HEK293 (cell line): ENCODE measurements around the gene MYBPC3.

Source experiments
- CTCF ChIA-PET: fragments of 350-600 bp; formaldehyde crosslinking; extraction: SDS; loops from one replicate; lab custom pipeline; 2021; ENCODE audit warnings: antibody characterized with exemption; lab: Yijun Ruan, JAX
- POLR2A ChIA-PET: fragments of 300-600 bp; formaldehyde crosslinking; extraction: SDS; loops from one replicate; lab custom pipeline; 2020; ENCODE audit warnings: antibody characterized with exemption, inconsistent platforms; lab: Yijun Ruan, JAX
- H3K27ac ChIP-seq: fragments of 200-500 bp; sonication (Bioruptor generic); 2 replicates; pipeline ENCODE4 v1.5.1; 2014; ENCODE audit warnings: low read depth, low read length, control low read depth, inconsistent platforms; ENCODE audit errors: extremely low read depth
- H3K36me3 ChIP-seq, 2 experiments: fragments of 200-500 bp in 1 of 2; sonication (Bioruptor generic) in 1 of 2; 1 replicate in 1 of 2; 2 replicates in 1 of 2; pipeline ENCODE4 v1.5.1; 2014 to 2017; ENCODE audit warnings: inconsistent platforms in 2 of 2, low read length in 2 of 2; ENCODE audit not compliant: control insufficient read depth in 2 of 2, insufficient read depth in 1 of 2
- H3K4me1 ChIP-seq: fragments of 200-500 bp; sonication (Bioruptor generic); 2 replicates; pipeline ENCODE4 v1.5.1; 2014; ENCODE audit warnings: mild to moderate bottlenecking, low read length, inconsistent platforms; ENCODE audit not compliant: control insufficient read depth, insufficient read depth
- H3K4me3 ChIP-seq: 2 replicates; pipeline ENCODE4 v1.5.1; 2011; ENCODE audit warnings: low read depth, mild to moderate bottlenecking, control low read depth, low read length, moderate library complexity
- H3K9me3 ChIP-seq: fragments of 200-500 bp; sonication (Bioruptor generic); 2 replicates; pipeline ENCODE4 v1.5.1; 2014; ENCODE audit warnings: low read depth, low read length, inconsistent platforms; ENCODE audit not compliant: control insufficient read depth, insufficient read depth
- BCL11B ChIP-seq: fragments of 450-650 bp; formaldehyde crosslinking; IDR thresholded peaks from 2 replicates; pipeline ENCODE4 v1.5.1; 2016; ENCODE audit warnings: low read depth, missing biosample characterization, missing genetic modification characterization
- FEZF1 ChIP-seq: fragments of 450-650 bp; formaldehyde crosslinking; IDR thresholded peaks from 2 replicates; pipeline ENCODE4 v1.5.1; 2016; ENCODE audit warnings: missing biosample characterization, missing genetic modification characterization
- GFI1B ChIP-seq: fragments of 450-650 bp; formaldehyde crosslinking; IDR thresholded peaks from 2 replicates; pipeline ENCODE4 v1.5.1; 2016; ENCODE audit warnings: missing biosample characterization, missing genetic modification characterization
- GLIS2 ChIP-seq: fragments of 450-650 bp; formaldehyde crosslinking; IDR thresholded peaks from 2 replicates; pipeline ENCODE4 v1.5.1; 2016; ENCODE audit warnings: missing biosample characterization, missing genetic modification characterization
- PATZ1 ChIP-seq: fragments of 450-650 bp; formaldehyde crosslinking; IDR thresholded peaks from 2 replicates; pipeline ENCODE4 v1.5.1; 2016; ENCODE audit warnings: missing biosample characterization, missing genetic modification characterization
- PRDM1 ChIP-seq: fragments of 450-650 bp; formaldehyde crosslinking; IDR thresholded peaks from 2 replicates; pipeline ENCODE4; 2016; ENCODE audit warnings: missing biosample characterization, missing genetic modification characterization
- PRDM10 ChIP-seq: fragments of 450-650 bp; formaldehyde crosslinking; IDR thresholded peaks from 2 replicates; pipeline ENCODE4 v1.5.1; 2016; ENCODE audit warnings: missing biosample characterization, missing genetic modification characterization
- SETDB1 ChIP-seq: IDR thresholded peaks from one replicate; pipeline ENCODE4 v1.6.1; 2017; ENCODE audit warnings: mild to moderate bottlenecking, low read length, moderate library complexity, mixed read lengths; ENCODE audit not compliant: insufficient read length
- SP7 ChIP-seq: fragments of 450-650 bp; formaldehyde crosslinking; IDR thresholded peaks from 2 replicates; pipeline ENCODE4 v1.5.1; 2016; ENCODE audit warnings: missing biosample characterization, missing genetic modification characterization
- TCF7L2 ChIP-seq: IDR thresholded peaks from 2 replicates; pipeline ENCODE4 v1.6.1; 2011; ENCODE audit warnings: low read depth, mild to moderate bottlenecking, inconsistent platforms, low read length, moderate library complexity, borderline replicate concordance
- ZBTB49 ChIP-seq: fragments of 450-650 bp; formaldehyde crosslinking; IDR thresholded peaks from 2 replicates; pipeline ENCODE4 v1.5.1; 2016; ENCODE audit warnings: missing biosample characterization, missing genetic modification characterization, low read depth
- ZNF223 ChIP-seq: fragments of 450-650 bp; formaldehyde crosslinking; IDR thresholded peaks from 2 replicates; pipeline ENCODE4 v1.5.1; 2016; ENCODE audit warnings: missing biosample characterization, missing genetic modification characterization
- ZNF324 ChIP-seq: fragments of 450-650 bp; formaldehyde crosslinking; IDR thresholded peaks from 2 replicates; pipeline ENCODE4 v1.5.1; 2016; ENCODE audit warnings: missing biosample characterization, missing genetic modification characterization
- ZNF335 ChIP-seq: fragments of 450-650 bp; formaldehyde crosslinking; conservative IDR thresholded peaks from 2 replicates; pipeline ENCODE4 v1.5.1; 2016; ENCODE audit warnings: missing biosample characterization, missing genetic modification characterization
- ZNF37A ChIP-seq: fragments of 450-650 bp; IDR thresholded peaks from 2 replicates; pipeline ENCODE4 v1.5.1; 2018; ENCODE audit warnings: missing biosample characterization, missing genetic modification characterization
- ZNF488 ChIP-seq: fragments of 450-650 bp; formaldehyde crosslinking; IDR thresholded peaks from 2 replicates; pipeline ENCODE4 v1.5.1; 2016; ENCODE audit warnings: missing biosample characterization, missing genetic modification characterization
- ZNF501 ChIP-seq: fragments of 450-650 bp; formaldehyde crosslinking; IDR thresholded peaks from 2 replicates; pipeline ENCODE4 v1.5.1; 2016; ENCODE audit warnings: missing biosample characterization, missing genetic modification characterization
- ZNF600 ChIP-seq: fragments of 450-650 bp; formaldehyde crosslinking; IDR thresholded peaks from 2 replicates; pipeline ENCODE4 v1.5.1; 2016; ENCODE audit warnings: missing biosample characterization, missing genetic modification characterization
- ZNF610 ChIP-seq: fragments of 450-650 bp; formaldehyde crosslinking; IDR thresholded peaks from 2 replicates; pipeline ENCODE4 v1.5.1; 2016; ENCODE audit warnings: missing biosample characterization, missing genetic modification characterization, borderline replicate concordance
- ZNF701 ChIP-seq: fragments of 450-650 bp; formaldehyde crosslinking; IDR thresholded peaks from 2 replicates; pipeline ENCODE4 v1.5.1; 2016; ENCODE audit warnings: missing biosample characterization, missing genetic modification characterization
- ZNF707 ChIP-seq: fragments of 450-650 bp; formaldehyde crosslinking; IDR thresholded peaks from 2 replicates; pipeline ENCODE4 v1.5.1; 2016; ENCODE audit warnings: missing biosample characterization, missing genetic modification characterization
- ZNF843 ChIP-seq: fragments of 450-650 bp; formaldehyde crosslinking; IDR thresholded peaks from 2 replicates; pipeline ENCODE4 v1.5.1; 2016; ENCODE audit warnings: missing biosample characterization, missing genetic modification characterization
- TF ChIP-seq, protein P1 (sequence below): fragments of 450-650 bp; formaldehyde crosslinking; IDR thresholded peaks from 2 replicates; pipeline ENCODE4 v1.5.1; 2016; ENCODE audit warnings: missing biosample characterization, missing genetic modification characterization, low read depth

MYBPC3 gene

GRCh38 chr11:47333526-47333845 lies 19.0 kb downstream of the MYBPC3 start (continued):
- TF ChIP-seq ZNF335 (tag by site-specific recombination), result no peak
- TF ChIP-seq BCL11B, result no peak
- TF ChIP-seq ZNF701 (tag by site-specific recombination), result no peak
- TF ChIP-seq ZNF707 (tag by site-specific recombination), result no peak
- no peak for TF ChIP-seq PATZ1

DNA sequence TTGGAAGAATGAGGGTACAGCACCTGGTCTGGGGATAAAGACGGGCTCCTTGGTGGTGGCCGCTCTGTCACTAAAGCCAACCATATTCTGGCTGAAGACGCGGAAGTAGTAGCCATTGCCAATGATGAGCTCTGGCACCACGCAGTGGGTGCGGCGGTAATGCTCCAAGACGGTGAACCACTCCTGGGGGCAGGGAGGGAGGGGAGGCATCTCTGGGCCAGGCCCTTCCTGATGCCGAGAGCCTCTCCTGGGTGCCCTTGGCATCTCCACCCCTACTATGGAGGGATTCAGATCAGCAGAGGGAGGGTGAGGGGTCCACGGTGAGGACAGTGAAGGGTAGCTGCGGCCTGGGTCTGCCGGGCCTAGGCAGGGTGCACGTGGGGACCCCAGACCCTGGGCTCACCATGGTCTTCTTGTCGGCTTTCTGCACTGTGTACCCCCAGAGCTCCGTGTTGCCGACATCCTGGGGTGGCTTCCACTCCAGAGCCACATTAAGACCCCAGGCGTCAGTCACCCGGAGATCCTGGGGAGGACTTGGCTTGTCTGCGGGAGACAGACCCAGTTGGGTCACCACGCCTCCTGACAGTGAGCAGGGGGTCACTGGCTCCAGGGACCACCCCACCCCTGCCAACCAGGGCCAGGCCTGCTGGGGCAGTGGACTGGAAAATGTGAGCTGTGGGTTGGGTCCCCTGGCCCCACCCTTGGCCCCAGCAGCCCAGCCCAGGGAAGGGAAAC lies 19.5 kb downstream of the MYBPC3 start:
- peaks cover 0 to 4% of the 10 kb centered on the region in 2 experiments; a peak in 1 of 3 replicates for H3K36me3 ChIP-seq
- H3K4me3 ChIP-seq, result no peak overlapping the region
- TF ChIP-seq ZNF600 (tag by site-specific recombination) (no peak), ZNF488 (tag by site-specific recombination) (no peak), ZNF707 (tag by site-specific recombination) (no peak), ZNF324 (tag by site-specific recombination) (no peak), PRDM1 (no peak), ZNF223 (tag by site-specific recombination) (no peak), ZNF610 (tag by site-specific recombination) (no peak), ZNF37A (tag by site-specific recombination) (no peak), PRDM10 (tag by site-specific recombination) (no peak), ZNF335 (tag by site-specific recombination) (no peak), FEZF1 (tag by site-specific recombination) (no peak), TCF7L2 (no peak), SETDB1 (no peak), GFI1B (tag by site-specific recombination) (no peak), ZNF501 (tag by site-specific recombination) (no peak), GLIS2 (tag by site-specific recombination) (no peak), ZBTB49 (tag by site-specific recombination) (no peak), ZNF843 (no peak), SP7 (tag by site-specific recombination) (no peak)
- TF ChIP-seq, protein P1, sequence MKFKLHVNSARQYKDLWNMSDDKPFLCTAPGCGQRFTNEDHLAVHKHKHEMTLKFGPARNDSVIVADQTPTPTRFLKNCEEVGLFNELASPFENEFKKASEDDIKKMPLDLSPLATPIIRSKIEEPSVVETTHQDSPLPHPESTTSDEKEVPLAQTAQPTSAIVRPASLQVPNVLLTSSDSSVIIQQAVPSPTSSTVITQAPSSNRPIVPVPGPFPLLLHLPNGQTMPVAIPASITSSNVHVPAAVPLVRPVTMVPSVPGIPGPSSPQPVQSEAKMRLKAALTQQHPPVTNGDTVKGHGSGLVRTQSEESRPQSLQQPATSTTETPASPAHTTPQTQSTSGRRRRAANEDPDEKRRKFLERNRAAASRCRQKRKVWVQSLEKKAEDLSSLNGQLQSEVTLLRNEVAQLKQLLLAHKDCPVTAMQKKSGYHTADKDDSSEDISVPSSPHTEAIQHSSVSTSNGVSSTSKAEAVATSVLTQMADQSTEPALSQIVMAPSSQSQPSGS (tag by site-specific recombination), result no peak
- H3K27ac ChIP-seq, result no peak overlapping the region
- H3K9me3 ChIP-seq, result no peaks in the 10 kb centered on the region
- POLR2A ChIA-PET, result no interaction called here
- CTCF ChIA-PET, result interaction anchor here (0.6 kb wide), 1 partner anchor 85 kb away, joined by 3 read pairs; no protein-coding TSS in a partner anchor
- H3K4me1 ChIP-seq, result no peaks in the 10 kb centered on the region
